LNCAP (cell line): ENCODE measurements around the gene SLC36A1.
A peak's percentile ranks its signal among the peaks of the same experiment; 100 is the strongest.

Experiments used
- CTCF ChIP-seq: fragments of 450-650 bp; IDR thresholded peaks from 2 replicates; pipeline ENCODE4 v1.5.1; 2017; ENCODE audit warnings: mild to moderate bottlenecking

Gene SLC36A1

DNA sequence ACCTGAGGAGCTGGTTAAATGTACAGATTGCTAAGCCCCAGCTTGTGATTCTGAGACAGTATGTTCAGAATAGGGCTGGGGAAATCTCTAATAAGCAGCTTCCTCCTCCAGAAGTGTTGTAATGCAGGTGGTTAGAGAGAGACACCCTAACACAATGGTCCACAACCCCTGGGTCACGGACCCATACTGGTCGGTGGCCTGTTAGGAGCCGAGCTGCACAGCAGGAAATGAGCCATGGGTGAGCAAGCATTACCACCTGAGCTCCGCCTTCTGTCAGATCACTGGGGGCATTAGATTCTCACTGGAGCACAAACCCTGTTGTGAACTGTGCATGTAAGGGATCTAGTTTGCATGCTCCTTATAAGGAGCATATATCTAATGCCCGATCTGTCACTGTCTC lies 61.8 kb downstream of the SLC36A1 start:
- no peak for TF ChIP-seq CTCF

GRCh38 chr5:151509836-151510235 lies 62.4 kb downstream of the SLC36A1 start:
- TF ChIP-seq CTCF: no peak

DNA sequence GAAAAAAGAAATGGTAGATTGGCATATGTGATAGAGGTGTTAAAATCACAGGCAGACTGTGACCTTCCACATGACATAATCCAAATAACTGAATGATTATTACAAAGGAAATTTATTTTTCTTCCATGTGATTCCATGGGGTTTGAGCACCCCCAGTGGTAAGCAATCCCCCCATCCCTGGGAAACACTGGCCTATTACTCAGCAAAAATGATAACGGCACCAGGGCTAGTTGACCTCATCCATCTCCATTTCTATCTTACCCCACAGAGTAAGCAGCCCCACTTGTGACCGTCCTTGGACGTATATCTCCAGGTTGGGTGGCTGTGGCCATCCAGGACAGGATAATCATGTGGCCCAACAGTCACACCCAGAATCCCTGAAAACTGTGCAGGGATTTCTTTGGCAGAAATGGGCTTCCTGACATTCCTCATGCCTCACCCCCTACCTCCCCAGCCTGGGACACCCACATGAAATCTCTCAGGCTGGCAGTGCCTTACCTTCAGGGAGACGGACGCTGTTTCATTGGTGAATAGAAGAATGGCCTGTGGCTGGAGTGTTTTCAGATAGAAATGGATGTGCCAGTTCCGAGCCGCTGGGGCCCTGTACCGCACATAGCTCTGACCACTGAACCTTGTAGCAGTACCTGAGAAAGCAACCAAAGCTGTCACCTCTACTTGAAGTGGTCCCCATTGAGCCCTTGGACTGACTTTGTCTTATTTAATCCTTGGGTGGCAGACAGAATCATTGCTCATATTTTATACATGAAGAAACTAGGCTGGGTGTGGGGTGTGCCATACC lies 69.9 kb downstream of the SLC36A1 start:
- TF ChIP-seq CTCF: no peak

DNA sequence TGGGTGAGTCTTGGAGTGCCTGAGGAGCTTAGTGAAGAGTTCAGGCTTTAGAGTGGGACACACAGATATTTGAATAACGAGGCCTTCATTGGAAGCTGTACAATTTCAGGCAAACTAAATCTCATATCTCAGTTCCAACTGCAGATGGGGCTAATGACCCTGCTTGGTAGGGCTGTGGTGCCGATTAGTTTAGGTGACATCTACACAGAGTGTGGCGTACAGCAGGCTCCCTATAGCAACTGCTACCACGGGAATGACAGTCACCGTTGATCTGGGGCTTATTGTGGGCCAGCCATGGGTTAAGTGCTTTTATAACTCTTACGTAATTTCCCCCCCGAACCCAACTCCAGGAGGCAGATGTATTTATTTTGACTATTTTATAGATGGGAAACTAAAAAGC lies 72.9 kb downstream of the SLC36A1 start:
- TF ChIP-seq CTCF: peak; percentile 14; the same call in 1 of the 2 replicates

DNA sequence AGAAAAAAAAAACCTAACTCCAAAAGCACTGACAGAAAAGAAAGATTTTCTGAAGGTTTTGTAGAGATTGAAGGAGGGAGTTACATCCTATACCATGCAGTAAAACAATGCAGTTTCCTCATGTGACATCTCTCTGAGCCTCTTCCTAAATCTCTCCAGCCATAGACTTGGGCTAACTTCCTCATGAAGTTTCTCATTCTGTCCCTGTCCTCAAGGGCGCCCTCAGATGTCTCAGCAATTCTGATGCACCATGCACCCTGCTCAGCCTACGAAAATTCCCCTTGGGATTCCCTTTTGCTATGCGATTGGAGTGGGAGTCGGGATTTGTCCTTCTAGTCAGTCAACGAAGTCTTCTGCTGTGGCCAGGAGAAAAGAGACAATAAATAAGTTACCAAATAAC lies 74.8 kb downstream of the SLC36A1 start:
- TF ChIP-seq CTCF: no peak

- peak; percentile 74 for TF ChIP-seq CTCF
These were observed 75.9 kb downstream of the SLC36A1 start for GRCh38 chr5:151523335-151523734.

DNA sequence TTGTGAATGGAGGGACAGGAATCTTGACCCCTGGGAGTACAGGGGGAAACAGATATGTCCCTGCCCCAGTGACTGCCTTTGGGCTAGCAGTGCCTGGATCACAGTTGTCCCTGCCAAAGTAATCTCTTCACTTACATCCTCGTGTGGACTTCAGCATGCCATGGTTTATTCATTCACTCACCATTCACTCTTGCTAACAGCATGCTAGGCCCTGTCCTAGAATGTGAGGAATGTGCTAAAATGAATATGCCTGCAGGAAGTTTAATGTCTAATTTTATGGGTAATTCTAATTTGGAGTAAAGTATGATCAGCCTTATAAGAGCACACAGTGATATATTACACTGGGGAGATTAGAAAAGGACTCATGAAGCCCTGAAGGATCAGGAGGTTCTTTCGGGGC lies 80.8 kb downstream of the SLC36A1 start:
- no peak for TF ChIP-seq CTCF

- no peak for TF ChIP-seq CTCF
These were observed 81.6 kb downstream of the SLC36A1 start for GRCh38 chr5:151528996-151529395.
